Ramos (cell line): ENCODE measurements around the gene SDF4.

ENCODE experiments used
- in situ Hi-C: fragments of 300-500 bp; cut with MboI; formaldehyde crosslinking; loops from one replicate; pipeline ENCODE4 v1.14.3; 2022; ENCODE audit warnings: low sequenced_read_pairs; ENCODE audit not compliant: unreplicated experiment

Gene SDF4

GRCh38 chr1:1217621-1218523 lies 13.9 kb downstream of the SDF4 start:
- in situ Hi-C loops = no loop called here

- in situ Hi-C loops = no loop called here
These were observed 14.8 kb downstream of the SDF4 start for GRCh38 chr1:1216770-1217620.

GRCh38 chr1:1215881-1216605 lies 15.8 kb downstream of the SDF4 start:
- in situ Hi-C loops = no loop called here

GRCh38 chr1:1215080-1215676 lies 16.6 kb downstream of the SDF4 start:
- in situ Hi-C loops = no loop called here

- in situ Hi-C loops = no loop called here
These were observed 18.2 kb downstream of the SDF4 start, which contains the start of gene TNFRSF4 for GRCh38 chr1:1213345-1214265. TSS of gene TNFRSF4 (minus strand) at chr1:1214153. CDS start at chr1:1214127, 26 bp downstream.

GRCh38 chr1:1212780-1213344 lies 18.9 kb downstream of the SDF4 start:
- in situ Hi-C loops = no loop called here

- in situ Hi-C loops = no loop called here
These were observed 20.0 kb downstream of the SDF4 start for GRCh38 chr1:1211541-1212441.

GRCh38 chr1:1210726-1211540 lies 20.9 kb downstream of the SDF4 start:
- in situ Hi-C loops = no loop called here

- in situ Hi-C loops = no loop called here
These were observed 22.9 kb downstream of the SDF4 start for GRCh38 chr1:1208713-1209433.

- in situ Hi-C loops = no loop called here
These were observed 24.3 kb downstream of the SDF4 start for GRCh38 chr1:1207571-1207892.

GRCh38 chr1:1206966-1207531 lies 24.8 kb downstream of the SDF4 start:
- in situ Hi-C loops = no loop called here

- in situ Hi-C loops = no loop called here
These were observed 25.3 kb downstream of the SDF4 start, which contains the start of gene TNFRSF18 for GRCh38 chr1:1206376-1206965. TSS of gene TNFRSF18 (minus strand) at chr1:1206592. CDS start at chr1:1206571, 21 bp downstream.

GRCh38 chr1:1205769-1206375 lies 25.9 kb downstream of the SDF4 start:
- in situ Hi-C loops = no loop called here

- in situ Hi-C loops = no loop called here
These were observed 26.6 kb downstream of the SDF4 start for GRCh38 chr1:1204998-1205768.
